NCI-H2227 treated with DMSO at 0.1 percent for 48 hours (cell line): ENCODE data around the gene LRCH1.
A peak's percentile ranks its signal among the peaks of the same experiment; 100 is the strongest.
"Not testable (repeated sequence)": the region's sequence is repeated elsewhere in the genome, so short reads cannot be mapped to it uniquely, and the experiment has no call there.

Source experiments
- DNase-seq: peaks from one replicate; lab custom pipeline; 2025; lab: John Stamatoyannopoulos, UW

LRCH1 gene, protein sequence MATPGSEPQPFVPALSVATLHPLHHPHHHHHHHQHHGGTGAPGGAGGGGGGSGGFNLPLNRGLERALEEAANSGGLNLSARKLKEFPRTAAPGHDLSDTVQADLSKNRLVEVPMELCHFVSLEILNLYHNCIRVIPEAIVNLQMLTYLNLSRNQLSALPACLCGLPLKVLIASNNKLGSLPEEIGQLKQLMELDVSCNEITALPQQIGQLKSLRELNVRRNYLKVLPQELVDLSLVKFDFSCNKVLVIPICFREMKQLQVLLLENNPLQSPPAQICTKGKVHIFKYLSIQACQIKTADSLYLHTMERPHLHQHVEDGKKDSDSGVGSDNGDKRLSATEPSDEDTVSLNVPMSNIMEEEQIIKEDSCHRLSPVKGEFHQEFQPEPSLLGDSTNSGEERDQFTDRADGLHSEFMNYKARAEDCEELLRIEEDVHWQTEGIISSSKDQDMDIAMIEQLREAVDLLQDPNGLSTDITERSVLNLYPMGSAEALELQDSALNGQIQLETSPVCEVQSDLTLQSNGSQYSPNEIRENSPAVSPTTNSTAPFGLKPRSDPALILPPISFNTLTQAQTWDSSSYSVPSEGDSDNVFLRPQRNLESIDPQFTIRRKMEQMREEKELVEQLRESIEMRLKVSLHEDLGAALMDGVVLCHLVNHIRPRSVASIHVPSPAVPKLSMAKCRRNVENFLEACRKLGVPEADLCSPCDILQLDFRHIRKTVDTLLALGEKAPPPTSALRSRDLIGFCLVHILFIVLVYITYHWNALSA

GRCh38 chr13:46552889-46553520 lies at the start of gene LRCH1:
LRCH1 (plus strand) TSS chr13:46553170; CDS start chr13:46553397, 227 bp downstream.
- peak; percentile 69 for DNase-seq

DNA sequence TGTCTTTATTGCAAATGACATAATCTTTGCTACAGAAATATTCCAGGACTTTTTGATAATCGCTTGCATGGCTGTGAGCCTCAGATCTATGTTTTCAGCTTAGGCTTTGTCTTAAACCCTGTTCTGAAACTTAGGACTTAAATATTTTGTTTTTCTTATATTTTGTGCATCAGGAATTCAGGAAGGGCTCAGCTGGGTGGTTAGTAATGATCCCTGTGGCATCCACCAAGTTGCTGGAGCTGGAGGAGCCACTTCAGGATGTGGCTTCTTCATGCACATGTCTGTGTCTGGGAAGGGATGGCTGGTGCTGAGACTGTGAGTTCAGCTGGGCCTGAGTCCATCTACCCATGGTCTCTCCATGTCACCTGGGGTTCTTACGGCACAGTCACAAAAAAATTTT lies 48.9 kb upstream of the LRCH1 start:
- no peak for DNase-seq

DNA sequence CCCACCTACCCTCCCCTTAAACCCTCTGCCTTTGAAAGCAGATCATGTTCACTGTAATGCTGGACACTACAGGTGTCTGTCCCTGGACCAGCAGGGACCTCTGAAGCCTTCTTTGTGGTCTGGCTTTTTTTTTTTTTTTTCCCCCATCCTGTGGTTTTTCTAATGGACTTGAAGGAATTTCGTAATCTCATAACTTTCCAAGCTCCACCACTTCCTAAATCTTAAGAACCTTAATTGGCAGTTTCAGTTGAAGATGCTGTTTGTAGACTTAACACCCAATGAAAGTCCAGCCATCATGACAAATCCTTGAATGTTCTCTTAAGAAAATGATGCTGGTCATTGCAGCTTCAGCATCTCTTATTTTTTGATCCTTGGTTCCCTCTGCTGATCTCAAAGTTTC lies 45.0 kb upstream of the LRCH1 start:
- no peak for DNase-seq

- DNase-seq: no peak
Observed at GRCh38 chr13:46509981-46510380, 43.0 kb upstream of the LRCH1 start.

- no peak for DNase-seq
Observed at GRCh38 chr13:46515803-46516202, 37.2 kb upstream of the LRCH1 start.

DNA sequence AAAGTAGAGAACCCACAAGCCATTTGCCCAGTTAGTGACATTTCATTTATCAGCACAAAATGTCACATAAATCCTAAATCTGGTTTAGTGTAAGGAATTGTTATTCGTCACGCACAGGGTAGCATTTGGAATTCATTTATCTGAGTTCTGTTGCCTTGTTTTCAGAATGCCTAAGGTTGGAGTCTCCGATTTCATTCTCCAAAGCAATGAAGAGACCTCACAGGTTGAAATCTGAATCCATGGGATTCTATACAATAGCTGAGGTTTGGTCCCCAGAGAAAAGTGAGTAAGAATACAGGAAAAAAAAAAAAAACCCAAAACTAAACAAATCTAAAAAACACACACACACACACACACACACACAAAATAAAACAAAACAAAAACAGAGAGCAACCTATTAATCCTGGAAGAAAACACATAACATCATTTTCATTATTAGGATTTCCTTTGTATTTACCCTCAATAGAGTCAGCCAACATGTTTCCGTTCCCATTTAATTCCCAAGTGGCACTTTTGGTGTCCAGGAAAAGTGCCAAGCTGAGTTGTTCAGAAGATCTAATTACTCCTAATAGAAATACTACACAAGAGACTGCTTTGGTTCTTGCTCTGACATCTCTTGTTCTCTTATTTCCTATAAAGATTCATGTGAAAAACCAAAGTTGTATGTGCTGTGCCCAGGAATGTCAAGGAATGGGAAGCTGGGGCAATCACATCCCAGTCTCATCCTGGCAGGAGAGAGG lies 36.2 kb upstream of the LRCH1 start:
- no peak for DNase-seq

GRCh38 chr13:46517748-46518147 lies 35.2 kb upstream of the LRCH1 start:
- not testable (repeated sequence) for DNase-seq

GRCh38 chr13:46519182-46519581 lies 33.8 kb upstream of the LRCH1 start:
- DNase-seq: no peak

DNA sequence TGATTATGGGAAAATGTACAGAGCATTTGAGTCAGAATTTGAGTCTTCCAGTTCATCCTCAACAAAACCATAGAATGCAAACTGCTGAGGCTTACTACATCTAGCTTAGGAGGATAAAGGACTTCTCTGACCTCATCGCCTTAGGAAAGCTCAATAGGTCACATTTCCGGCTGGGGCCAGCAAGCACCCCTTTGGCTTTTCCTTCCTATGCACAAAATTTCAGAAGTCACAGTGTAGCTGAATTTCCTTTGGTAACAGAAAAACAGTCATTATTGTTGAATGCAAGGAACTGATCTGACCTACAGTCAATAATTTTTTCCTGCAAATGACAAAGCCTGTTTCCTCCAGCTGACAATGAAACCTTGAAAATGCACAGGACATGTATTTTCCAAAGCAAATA lies 32.8 kb upstream of the LRCH1 start:
- no peak for DNase-seq

DNA sequence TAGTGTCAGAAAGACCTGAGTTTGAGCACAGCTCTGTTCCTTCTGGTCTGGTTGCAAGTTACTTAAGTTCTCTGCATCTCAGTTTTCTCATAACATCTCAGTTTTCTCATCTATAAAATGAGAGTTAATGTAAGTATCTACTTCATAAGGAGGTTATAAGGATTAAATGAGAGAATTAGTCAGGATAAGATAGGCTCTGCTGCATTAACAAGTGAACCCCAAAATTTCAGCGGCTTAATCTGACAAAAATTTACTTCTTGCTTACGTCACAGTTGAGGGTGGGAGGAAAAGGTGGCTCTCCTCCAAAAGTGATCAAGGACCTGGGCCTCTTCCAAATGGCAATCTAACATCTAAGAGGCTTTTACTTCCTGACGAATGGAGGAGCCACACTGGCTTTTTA lies 31.5 kb upstream of the LRCH1 start:
- no peak for DNase-seq

DNA sequence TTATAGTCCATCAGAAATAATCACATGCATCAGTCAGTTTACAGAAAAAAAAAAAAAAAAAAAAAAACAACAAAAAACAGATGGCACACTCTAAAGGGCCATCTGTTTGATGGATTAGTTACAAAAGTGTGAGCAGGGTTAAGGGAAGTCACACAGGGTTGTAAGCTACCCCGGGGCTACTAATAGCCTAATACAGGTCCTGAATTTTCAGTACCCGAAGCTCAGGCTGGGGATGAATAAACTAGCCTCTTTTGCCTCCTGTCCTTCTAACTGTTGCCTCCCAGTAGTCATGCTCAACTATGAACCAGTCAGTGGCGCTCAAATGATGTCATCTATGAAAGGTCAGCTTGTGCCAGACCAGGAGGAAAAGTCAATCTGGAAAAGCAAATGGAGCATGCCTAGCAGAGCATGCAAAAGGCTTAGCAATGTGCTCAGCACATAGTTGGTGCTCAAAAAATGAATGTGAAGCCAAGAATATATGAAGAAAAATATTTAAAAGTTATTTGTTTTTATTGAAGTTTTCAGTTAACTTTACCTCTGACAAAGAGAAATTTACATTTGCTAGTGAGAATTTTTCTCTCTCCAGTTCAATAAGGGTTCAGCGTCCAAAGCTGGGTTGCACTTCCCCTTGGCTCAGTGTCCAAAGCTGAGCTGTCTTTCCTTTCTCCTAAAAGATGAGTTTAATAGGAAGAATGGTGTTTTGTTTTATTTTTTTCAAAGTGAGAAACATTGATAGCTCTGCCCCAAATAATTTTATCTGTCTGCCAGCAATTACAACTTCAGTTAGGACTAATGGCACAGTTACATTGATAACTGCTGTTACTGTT lies 30.8 kb upstream of the LRCH1 start:
- no peak for DNase-seq

DNA sequence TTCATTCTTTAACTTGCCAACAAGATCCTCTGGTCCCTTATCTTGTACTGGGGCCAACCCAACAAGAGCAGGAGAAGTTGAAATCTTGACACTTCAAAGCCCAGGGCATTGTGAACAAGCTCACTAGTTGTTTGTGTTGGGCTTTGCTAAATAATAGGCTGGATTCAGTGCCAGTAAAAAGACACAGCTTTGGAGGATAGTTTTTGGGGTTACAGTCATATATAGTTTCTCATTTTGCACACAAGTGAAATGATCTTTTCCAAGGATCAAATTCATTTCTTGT lies 30.3 kb upstream of the LRCH1 start:
- no peak for DNase-seq

- no peak for DNase-seq
Observed at GRCh38 chr13:46523972-46524752, 28.8 kb upstream of the LRCH1 start.

DNA sequence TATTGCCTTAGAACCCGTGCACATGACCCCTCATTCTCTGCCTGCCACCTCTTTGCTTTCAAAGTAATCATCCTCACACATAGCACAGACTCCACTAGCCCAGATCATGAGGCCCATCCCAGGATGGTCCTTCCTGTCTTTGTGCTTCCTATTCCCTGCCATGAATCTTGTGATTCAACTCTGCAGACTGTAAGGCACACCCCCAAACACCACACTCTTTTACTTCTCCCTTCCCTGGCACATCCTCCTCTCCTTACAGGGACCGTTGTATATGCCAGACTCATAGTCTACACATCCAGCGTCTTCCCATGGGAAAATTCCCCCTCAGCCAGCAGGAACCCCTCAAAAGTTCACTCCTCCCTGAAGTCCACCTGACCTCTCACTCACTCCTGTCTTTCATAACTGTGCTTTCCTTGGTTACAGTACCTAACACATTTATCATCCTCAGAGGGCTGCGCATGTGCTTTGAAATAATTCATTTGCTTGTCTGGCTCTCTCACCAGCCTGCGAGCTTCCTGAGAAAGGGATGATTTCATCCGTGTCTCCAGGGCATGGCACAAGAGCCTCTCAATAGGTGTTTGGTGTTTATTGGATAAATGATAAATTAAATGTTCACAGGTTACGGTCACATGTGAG lies 26.8 kb upstream of the LRCH1 start:
- DNase-seq: no peak

GRCh38 chr13:46526740-46527139 lies 26.2 kb upstream of the LRCH1 start:
- no peak for DNase-seq

DNA sequence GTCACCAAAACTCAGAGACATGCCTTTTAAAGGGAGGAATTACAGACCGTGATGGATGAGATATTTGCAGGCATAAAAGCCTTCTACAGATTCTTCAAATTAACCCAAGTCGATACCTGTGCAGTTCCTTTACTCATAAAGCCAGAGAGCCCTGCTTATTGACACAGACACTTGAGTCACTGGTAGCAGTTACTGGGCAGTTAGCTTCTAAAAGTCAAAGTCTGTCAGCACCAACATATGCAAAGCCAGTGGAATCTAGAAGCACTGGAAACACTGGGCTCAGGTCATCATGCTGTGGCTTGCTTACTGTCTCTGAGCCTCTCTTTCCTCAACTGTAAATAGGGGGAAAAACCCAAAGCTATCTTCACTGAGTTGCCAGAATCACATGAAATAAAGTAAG lies 25.7 kb upstream of the LRCH1 start:
- no peak for DNase-seq

- no peak for DNase-seq
Observed at GRCh38 chr13:46529216-46529919, 23.6 kb upstream of the LRCH1 start.

DNA sequence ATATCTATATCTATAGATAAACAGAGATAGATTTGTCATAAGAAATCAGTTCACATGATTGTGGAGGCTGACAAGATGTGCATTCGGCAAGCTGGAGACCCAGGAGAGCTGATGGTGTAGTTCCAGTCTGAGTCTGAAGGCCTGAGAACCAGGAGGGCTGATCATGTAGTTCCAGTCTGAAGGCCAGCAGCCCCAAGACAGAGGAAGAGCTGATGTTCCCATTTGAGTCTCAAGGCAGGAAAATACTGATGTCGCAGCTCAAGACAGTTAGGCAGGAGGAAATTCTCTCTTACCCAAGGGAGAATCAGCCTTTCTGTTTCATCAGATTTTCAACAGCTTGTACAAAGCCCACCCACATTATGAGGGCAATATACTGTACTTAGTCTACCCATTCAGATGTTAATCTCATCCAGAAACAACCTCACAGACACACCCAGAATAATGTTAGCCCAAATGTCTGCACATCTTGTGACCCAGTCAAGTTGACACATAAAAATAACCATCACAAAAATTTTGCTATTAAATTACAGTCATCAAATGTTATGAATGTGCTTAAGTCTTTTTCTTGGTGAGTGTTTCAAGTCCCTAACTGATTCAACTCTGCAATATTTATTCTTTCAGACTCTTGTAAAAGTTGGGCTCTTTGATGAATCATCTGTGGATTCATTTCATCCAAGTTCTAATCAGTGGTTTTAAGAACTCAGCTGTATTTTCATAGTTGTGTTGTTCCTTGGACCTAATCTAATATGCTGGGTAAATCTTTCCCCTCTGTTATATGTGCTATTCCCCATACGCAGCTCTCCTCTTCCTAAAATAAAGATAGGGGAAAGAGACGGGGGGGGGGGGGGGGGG lies 22.7 kb upstream of the LRCH1 start:
- no peak for DNase-seq

GRCh38 chr13:46531953-46532352 lies 21.0 kb upstream of the LRCH1 start:
- DNase-seq: no peak
